ENCODE measurements around the gene OXT. TPM values are rescaled to one million over a fixed set of nuclear protein-coding genes. Genes with fewer than 3 reads are reported as not detected.

OXT gene
- total and polyA plus RNA-seq, 2 donors (not counting 3 experiments of a cell fraction or from before 2014, with no cell fraction given): not detected

DNA sequence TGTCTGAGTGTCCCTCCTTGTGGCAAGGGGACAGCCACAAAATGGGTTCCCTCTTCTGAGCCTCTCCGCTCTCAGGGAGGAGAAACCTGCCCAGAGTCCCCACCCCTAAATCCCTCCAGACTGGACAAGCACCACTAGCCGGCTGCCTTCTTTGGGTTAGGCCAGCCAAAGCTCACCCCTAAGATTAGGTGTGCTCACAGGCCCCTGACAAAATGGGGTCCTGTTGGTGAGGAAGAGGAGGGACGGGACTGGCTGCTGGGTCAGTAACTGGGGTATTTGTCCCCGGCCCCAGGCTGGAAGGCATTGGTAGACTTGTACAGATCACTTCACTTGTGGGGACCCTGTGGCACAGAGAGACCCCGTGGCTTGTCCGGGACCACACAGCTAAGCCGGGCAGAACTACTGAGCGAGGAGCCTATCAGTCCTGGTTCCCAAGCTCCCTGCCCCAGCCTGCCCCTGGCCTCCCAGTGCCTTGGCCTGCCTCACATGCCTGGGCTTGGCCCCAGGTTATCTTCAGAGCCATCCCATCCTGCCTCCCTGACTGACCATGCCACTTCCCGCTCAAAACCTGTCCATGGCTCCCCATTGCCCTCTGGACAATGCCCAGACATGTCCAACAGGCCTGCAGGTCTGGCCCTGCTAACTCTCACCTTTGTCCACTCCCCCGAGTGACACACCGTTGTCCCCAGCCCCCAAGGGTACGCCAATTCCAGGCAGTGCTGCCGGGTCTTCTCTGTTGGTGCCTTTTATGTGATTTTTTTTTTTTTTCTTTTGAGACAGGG is 23.6 kb downstream of the OXT start:
- ChIA-PET CTCF (interaction anchor here (1.4 kb wide), 2 partner anchors 19 to 41 kb away, joined by 3 to 4 read pairs; no protein-coding TSS in a partner anchor), POLR2A (no interaction called here)

DNA sequence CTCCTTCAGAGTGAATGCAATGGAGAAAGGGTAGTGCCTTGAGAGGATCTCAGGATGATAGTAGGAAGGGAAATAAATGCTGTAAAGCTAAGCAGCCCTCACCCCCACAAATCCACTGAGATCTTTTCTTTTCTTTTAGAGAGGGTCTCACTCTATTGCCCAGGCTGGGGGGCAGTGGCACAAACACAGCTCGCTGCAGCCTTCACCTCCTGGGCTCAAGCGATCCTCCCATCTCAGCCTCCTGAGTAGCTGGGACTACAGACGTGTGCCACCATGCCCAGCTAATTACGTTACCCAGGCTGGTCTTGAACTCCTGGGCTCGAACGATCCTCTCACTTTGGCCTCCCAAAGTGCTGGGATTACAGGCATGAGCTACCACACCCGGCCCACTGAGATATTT is 29.1 kb downstream of the OXT start:
- ChIA-PET CTCF (interaction anchor here (0.9 to 1.6 kb wide), 3 partner anchors 9 to 47 kb away, joined by 3 to 6 read pairs (median 6); no protein-coding TSS in a partner anchor), POLR2A (no interaction called here)
- Histone ChIP-seq H3K9me3 (replicated peaks; ENCODE audit: control insufficient read depth, insufficient read depth, low read length) (no peaks in the 10 kb centered on the region), H3K9me1 (replicated peaks; ENCODE audit: control insufficient read depth, extremely low read depth, insufficient read depth, low read length) (no peaks in the 10 kb centered on the region), H3K27me3 (ENCODE audit: control insufficient read depth in 2 of 2, insufficient read depth in 2 of 2, low read length in 2 of 2) (no peaks in the 10 kb centered on the region), H3K4me2 (ENCODE audit: insufficient read depth, low read length) (no peak overlapping the region), H3K4me3 (replicated peaks in 1 of 3; ENCODE audit: insufficient read depth in 1 of 3, low read depth in 1 of 3, low read length in 3 of 3) (no peak overlapping the region), H3K36me3 (ENCODE audit: control insufficient read depth in 2 of 2, extremely low read depth in 1 of 2, insufficient read depth in 2 of 2, low read length in 2 of 2) (no peaks in the 10 kb centered on the region), H3K79me2 (ENCODE audit: control insufficient read depth, insufficient read depth, low read length) (no peaks in the 10 kb centered on the region), H3K27ac (ENCODE audit: insufficient read depth, low read depth, low read length) (no peak overlapping the region), H4K20me1 (replicated peaks; ENCODE audit: control insufficient read depth, extremely low read depth, insufficient read depth, low read length) (no peaks in the 10 kb centered on the region), H3K4me1 (ENCODE audit: control insufficient read depth, extremely low read depth, insufficient read depth, low read length) (no peaks in the 10 kb centered on the region), H2AFZ (ENCODE audit: low read depth, low read length) (no peak overlapping the region), H3K9ac (replicated peaks; ENCODE audit: extremely low read depth, insufficient read depth, low read length) (no peak overlapping the region)
- DNase-seq (ENCODE audit: low read depth, low spot score) (no peak), FAIRE-seq (no peak)
- dilution Hi-C loops (cut with MboI; ENCODE audit: extremely low pct_ligation_motif_present, low sequenced_read_pairs): no loop called here
- BruUV-seq (replicated peaks): no TSS peak
- intact Hi-C loops (cut with micrococcal nuclease): no loop called here
- TF ChIP-seq, protein P1, sequence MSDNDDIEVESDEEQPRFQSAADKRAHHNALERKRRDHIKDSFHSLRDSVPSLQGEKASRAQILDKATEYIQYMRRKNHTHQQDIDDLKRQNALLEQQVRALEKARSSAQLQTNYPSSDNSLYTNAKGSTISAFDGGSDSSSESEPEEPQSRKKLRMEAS (IDR thresholded peaks at IDR 0.05; ENCODE audit: insufficient read depth, insufficient read length): no peak
- no peak for TF ChIP-seq POLR2A (IDR thresholded peaks at IDR 0.05; ENCODE audit: low read depth, low read length)
- no peak for TF ChIP-seq FOS (IDR thresholded peaks at IDR 0.05; ENCODE audit: borderline replicate concordance, insufficient read depth, low read length)
- no peak for TF ChIP-seq MYC (IDR thresholded peaks at IDR 0.05; ENCODE audit: low read depth, low read length)
- TF ChIP-seq POLR2AphosphoS5 (IDR thresholded peaks at IDR 0.05; ENCODE audit: insufficient read depth, low read depth, low read length): no peak
- TF ChIP-seq EZH2 (IDR thresholded peaks at IDR 0.05; ENCODE audit: borderline replicate concordance, low read depth, low read length, severe bottlenecking): no peak
- no peak for TF ChIP-seq JUN (IDR thresholded peaks at IDR 0.05; ENCODE audit: borderline replicate concordance, insufficient read depth, insufficient read length, low read depth)
- TF ChIP-seq, protein P2, sequence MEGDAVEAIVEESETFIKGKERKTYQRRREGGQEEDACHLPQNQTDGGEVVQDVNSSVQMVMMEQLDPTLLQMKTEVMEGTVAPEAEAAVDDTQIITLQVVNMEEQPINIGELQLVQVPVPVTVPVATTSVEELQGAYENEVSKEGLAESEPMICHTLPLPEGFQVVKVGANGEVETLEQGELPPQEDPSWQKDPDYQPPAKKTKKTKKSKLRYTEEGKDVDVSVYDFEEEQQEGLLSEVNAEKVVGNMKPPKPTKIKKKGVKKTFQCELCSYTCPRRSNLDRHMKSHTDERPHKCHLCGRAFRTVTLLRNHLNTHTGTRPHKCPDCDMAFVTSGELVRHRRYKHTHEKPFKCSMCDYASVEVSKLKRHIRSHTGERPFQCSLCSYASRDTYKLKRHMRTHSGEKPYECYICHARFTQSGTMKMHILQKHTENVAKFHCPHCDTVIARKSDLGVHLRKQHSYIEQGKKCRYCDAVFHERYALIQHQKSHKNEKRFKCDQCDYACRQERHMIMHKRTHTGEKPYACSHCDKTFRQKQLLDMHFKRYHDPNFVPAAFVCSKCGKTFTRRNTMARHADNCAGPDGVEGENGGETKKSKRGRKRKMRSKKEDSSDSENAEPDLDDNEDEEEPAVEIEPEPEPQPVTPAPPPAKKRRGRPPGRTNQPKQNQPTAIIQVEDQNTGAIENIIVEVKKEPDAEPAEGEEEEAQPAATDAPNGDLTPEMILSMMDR (IDR thresholded peaks at IDR 0.05; ENCODE audit: extremely low read depth in 1 of 2, insufficient read depth in 1 of 2, low read depth in 1 of 2, low read length in 2 of 2): no peak
- no peak for TF ChIP-seq GATA2 (IDR thresholded peaks at IDR 0.05; ENCODE audit: insufficient read depth, insufficient read length, low read depth, low read length)

More for the DNA sequence above, 23.6 kb downstream of the OXT start:
- dilution Hi-C loops (cut with MboI; ENCODE audit: extremely low pct_ligation_motif_present, low sequenced_read_pairs) (no loop called here), intact Hi-C loops (cut with micrococcal nuclease) (no loop called here)
- Histone ChIP-seq H2AFZ (ENCODE audit: low read depth, low read length) (peak overlapping the region; percentile 47), H3K4me3 (replicated peaks in 1 of 3; ENCODE audit: insufficient read depth in 1 of 3, low read depth in 1 of 3, low read length in 3 of 3) (no peak overlapping the region), H3K79me2 (ENCODE audit: control insufficient read depth, insufficient read depth, low read length) (no peaks in the 10 kb centered on the region), H4K20me1 (replicated peaks; ENCODE audit: control insufficient read depth, extremely low read depth, insufficient read depth, low read length) (no peaks in the 10 kb centered on the region), H3K36me3 (ENCODE audit: control insufficient read depth in 2 of 2, extremely low read depth in 1 of 2, insufficient read depth in 2 of 2, low read length in 2 of 2) (no peaks in the 10 kb centered on the region), H3K9me3 (replicated peaks; ENCODE audit: control insufficient read depth, insufficient read depth, low read length) (no peaks in the 10 kb centered on the region), H3K9ac (replicated peaks; ENCODE audit: extremely low read depth, insufficient read depth, low read length) (no peak overlapping the region), H3K9me1 (replicated peaks; ENCODE audit: control insufficient read depth, extremely low read depth, insufficient read depth, low read length) (no peaks in the 10 kb centered on the region), H3K4me2 (ENCODE audit: insufficient read depth, low read length) (no peak overlapping the region), H3K4me1 (ENCODE audit: control insufficient read depth, extremely low read depth, insufficient read depth, low read length) (peaks cover 6% of the 10 kb centered on the region), H3K27ac (ENCODE audit: insufficient read depth, low read depth, low read length) (no peak overlapping the region), H3K27me3 (ENCODE audit: control insufficient read depth in 2 of 2, insufficient read depth in 2 of 2, low read length in 2 of 2) (peaks cover 0 to 6% of the 10 kb centered on the region in 2 experiments)
- FAIRE-seq (no peak), DNase-seq (ENCODE audit: low read depth, low spot score) (no peak)
- TF ChIP-seq GATA2 (IDR thresholded peaks at IDR 0.05; ENCODE audit: insufficient read depth, insufficient read length, low read depth, low read length) (no peak), POLR2AphosphoS5 (IDR thresholded peaks at IDR 0.05; ENCODE audit: insufficient read depth, low read depth, low read length) (no peak), POLR2A (IDR thresholded peaks at IDR 0.05; ENCODE audit: low read depth, low read length) (no peak), EZH2 (IDR thresholded peaks at IDR 0.05; ENCODE audit: borderline replicate concordance, low read depth, low read length, severe bottlenecking) (no peak), JUN (IDR thresholded peaks at IDR 0.05; ENCODE audit: borderline replicate concordance, insufficient read depth, insufficient read length, low read depth) (no peak)
- no TSS peak for BruUV-seq (replicated peaks)

Data from endothelial cell of umbilical vein (primary cell).